Esophagus mucosa (tissue), 1 donor: ENCODE measurements around the gene MSLN. TPM values are rescaled to one million over a fixed set of nuclear protein-coding genes. Genes with fewer than 3 reads are reported as not detected.

Experiments
- ATAC-seq: fragments of 200-7000 bp; cut with Tn5 transposase; one replicate; pipeline ENCODE4 v1.9.1; 2020
- total RNA-seq: library from RNA; stranded (reverse); gene quantifications from one replicate; pipeline ENCODE4 v1.2.4, GENCODE V29; 2023
- donor health status: DM: yes; HTN: yes; CAD: no.

The MSLN gene
- total RNA-seq, 1 donor from 2014 or later = 2.8 TPM

DNA sequence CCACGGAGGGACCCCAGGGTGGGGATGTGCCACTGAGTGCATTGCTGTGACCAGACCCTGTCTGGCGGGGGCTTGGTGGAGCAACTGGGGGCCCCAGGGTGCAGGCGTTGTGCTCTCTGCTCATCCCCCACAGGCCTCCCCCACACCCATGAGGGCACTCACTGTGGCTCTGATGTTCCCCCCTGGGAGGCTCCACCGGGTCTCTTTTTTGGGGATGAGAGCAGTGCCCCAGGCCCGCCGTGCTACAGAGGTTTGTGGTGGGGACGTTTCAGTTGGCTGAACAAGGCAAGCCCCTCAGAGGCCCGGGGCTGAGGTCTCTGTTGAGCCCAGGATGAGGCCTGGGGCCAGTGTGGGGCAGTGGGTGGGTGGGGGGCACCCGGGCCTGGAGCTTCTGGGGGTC lies 36.8 kb upstream of the MSLN start:
- ATAC-seq = no peak

DNA sequence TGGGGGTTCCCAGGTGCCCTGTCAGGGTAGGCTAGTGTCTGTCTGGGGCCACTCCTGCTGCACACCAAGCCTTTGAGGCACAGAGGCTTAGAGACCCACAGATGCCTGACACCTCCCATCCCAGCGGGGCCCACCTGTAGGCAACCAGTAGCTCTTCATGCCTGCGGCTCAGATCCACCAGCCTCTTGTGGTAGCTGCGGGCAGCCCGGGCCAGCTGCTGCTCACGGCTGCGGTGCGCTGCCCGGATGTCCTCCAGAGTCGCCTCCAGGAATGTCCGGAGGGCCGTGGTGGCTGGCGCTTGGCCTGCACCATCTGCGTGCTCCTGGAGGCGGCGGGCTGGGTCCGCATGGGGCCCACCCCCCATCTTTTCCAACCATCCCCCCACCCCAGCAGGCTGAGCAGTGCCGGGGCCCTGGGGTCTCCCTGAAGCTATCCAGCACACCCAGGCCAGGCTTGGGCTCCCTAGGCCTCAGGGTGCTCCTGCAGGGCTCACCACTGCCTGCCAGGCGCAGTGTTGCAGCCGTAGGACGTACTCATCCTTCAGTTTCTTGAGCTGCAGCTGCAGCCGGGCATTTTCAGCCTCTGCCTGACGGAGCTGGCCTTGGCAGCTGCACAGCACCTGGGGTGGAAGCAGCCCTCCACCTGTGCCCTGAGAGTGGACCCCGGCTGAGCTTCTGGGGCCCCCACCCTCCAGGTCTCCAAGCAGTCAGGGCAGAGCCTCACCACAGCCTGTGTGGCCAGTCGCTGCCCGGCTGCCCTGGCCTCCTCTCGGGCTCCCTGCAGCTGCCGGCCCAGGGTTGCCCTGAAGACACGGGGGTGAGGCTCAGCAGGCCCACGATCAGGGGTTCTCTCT lies 36.1 kb upstream of the MSLN start:
- no peak for ATAC-seq

GRCh38 chr16:725041-725376 lies 35.5 kb upstream of the MSLN start:
- ATAC-seq = no peak

- ATAC-seq = no peak
These were observed 34.9 kb upstream of the MSLN start for GRCh38 chr16:725463-726187.

GRCh38 chr16:726188-726437 lies 34.4 kb upstream of the MSLN start:
- no peak for ATAC-seq

DNA sequence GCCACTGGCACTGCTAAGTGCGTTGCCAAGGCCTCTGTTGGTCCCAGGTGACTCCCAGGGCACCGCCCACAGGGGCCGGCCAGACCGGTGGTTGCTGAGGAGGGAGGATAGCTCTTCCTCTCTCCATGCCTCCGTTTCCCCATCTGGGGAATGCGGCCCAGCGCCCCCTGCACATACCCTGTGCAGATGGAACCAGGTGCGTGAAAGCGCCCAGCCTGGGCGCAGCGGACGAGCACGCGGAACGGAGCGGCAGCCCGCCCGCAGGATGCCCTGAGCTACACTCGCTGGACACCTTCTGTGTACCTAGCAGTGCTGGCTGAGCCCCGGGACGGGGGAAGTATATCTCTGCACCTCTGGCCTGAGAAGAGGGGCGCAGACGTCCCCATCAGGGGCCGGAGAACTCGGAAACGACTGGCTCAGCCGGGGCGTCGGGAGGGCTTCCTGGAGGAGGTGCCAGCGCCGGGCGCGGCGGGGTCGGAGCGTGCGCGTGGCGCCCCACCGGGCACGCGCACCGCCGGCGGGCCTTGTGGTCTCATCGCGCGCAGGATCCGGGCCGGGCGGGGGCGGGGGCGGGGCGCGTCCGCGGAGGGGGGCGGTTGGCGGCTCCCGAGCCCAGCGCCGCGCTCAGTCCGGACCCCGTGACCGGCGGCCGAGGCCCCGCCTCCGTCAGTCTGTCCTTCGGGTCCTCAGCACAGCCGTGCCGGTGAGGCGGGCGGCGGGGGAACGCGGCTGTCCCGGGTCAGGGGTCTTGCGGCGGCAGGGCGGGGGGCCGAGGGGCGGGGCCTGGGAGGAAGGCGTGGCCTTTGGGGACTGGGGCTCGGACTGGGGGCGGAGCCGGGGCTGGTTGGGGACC lies 33.9 kb upstream of the MSLN start, which contains the start of the genes CCDC78 and HAGHL:
Gene CCDC78 (minus strand): TSS at position 6 of the 853 bp plus-strand sequence. CDS start 76 bp downstream, outside the sequence.
Gene HAGHL (plus strand): TSS at position 669 of the 853 bp plus-strand sequence. CDS start 404 bp downstream, outside the sequence.
- ATAC-seq = peak; percentile 3

GRCh38 chr16:727291-727977 lies 33.1 kb upstream of the MSLN start:
- ATAC-seq = peak; percentile 10

DNA sequence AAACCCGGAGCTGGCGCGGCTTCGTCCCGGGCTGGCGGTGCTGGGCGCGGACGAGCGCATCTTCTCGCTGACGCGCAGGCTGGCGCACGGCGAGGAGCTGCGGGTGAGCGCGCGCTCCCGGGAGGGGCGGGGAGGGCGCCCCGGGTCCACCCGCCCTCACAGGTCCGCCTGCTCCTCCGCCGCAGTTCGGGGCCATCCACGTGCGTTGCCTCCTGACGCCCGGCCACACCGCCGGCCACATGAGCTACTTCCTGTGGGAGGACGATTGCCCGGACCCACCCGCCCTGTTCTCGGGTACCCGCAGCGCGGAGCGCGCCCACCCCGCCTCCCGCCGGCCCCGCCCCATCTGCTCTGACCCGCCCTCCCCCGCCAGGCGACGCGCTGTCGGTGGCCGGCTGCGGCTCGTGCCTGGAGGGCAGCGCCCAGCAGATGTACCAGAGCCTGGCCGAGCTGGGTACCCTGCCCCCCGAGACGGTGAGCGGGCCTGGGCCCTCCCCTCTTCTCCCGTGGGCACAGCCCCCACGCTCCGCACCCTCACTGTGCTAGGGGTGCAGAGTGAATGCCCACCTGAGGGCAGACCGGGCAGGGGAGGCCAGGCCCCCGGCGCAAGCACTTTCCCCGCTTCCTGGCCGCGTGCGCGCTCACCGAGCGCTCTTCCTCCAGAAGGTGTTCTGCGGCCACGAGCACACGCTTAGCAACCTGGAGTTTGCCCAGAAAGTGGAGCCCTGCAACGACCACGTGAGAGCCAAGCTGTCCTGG lies 32.2 kb upstream of the MSLN start:
- peak; percentile 44 for ATAC-seq

DNA sequence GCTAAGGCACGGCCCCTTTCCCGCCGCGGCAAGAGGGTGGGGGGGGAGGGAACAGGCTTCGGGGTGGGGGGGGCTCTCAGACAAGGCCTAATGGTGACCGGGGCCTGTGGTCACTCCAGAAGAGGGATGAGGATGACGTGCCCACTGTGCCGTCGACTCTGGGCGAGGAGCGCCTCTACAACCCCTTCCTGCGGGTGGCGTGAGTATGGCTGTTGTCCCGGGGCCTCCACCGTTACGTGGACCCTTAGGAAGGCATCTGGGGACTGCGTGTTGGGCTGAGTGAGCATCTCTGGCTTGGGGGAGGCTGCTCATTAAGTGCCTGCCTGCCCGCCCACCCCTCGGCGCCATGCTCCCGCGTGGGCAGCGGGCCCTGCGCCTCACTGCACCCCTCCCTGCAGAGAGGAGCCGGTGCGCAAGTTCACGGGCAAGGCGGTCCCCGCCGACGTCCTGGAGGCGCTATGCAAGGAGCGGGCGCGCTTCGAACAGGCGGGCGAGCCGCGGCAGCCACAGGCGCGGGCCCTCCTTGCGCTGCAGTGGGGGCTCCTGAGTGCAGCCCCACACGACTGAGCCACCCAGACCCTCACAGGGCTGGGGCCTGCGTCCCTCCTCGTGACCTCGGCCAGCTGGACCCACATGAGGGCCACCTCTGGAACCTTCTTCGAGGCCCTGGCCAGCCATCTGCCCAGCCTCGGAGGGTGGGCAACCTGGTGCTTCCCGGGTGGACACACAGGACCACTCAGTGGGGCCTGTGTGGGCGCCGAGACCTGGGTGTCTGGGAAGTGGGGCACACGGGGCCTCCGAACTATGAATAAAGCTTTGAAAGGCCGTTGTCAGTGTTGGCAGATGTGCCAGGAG lies 31.4 kb upstream of the MSLN start:
- ATAC-seq = no peak

GRCh38 chr16:729768-730665 lies 30.5 kb upstream of the MSLN start:
- no peak for ATAC-seq

DNA sequence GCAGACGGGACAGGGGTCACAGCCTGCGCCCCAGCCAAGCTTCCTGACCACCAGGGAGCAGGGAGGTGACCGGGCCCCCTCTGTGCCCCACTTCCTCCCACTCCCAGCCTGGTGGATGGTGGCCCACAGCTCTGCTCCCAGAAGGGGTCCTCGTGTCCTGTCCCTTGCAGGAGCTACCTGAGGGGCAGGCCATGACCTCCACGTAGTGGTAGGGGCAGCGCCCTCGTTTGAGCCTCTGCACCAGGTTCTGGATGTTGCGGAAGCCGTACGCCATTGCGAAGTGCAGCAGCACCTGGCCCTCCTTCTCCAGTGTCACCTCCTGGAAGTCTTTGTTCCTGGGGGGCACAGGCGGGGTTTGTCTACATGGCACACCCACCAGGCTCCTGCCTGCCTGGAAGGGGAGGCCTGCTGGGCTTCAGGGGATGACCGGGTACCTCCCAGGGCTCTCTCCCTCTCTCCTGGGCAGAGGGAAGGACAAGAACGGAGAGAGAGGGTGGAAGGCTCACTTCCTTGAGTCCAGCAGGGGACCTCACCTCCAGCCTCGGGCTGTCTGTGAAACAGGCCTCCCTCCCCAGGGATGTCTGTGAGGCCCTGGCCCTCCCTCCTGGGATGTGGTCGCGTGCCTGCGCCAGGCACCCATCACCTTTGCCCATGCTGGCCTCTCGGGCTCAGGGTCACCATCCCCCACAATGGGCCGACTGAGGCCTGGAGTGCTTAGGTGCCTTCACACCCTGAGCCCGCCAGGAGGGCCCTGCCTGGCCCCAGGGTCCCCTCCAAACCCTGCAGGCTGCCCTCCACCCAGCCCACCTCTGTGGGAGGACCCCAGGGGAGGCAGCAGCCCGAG lies 29.6 kb upstream of the MSLN start:
- no peak for ATAC-seq

DNA sequence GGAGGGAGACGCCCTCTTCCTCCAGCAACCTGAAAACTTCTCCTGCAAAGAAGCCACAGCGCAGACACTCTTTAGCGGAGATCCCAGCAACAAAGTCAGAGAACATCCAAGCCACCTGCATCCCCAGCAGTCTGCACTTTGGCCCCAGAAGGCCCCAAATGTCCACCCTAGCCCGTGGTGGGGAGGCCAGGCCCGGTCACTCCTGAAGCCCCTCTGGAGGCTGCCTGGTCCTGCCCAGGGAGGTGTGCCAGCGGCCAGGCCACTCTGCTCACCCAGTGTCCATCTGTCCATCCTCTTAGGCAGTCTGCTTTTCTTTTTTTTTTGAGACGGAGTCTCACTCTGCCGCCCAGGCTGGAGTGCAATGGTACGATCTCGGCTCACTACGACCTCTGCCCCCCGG lies 28.2 kb upstream of the MSLN start:
- no peak for ATAC-seq

DNA sequence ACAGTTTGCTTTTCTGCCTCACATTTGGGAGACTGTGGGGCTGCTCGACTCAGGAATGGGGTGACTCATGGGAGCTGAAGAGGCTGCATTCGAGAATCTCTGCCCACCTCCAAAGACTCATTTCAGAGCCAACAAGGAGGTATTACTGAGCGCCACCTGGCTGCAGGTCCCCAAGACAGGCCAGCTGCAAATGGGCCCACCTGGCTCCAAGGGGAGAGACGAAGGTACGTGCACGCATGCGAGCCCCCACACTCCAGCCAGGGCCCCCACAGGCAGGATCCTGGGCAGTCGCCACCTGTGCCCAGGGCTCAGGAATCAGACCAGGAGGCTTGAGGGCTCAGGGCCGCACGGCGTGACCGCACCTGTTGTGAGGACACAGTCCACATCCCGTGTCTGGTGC lies 27.6 kb upstream of the MSLN start:
- no peak for ATAC-seq

GRCh38 chr16:733382-734207 lies 26.9 kb upstream of the MSLN start:
- no peak for ATAC-seq

- ATAC-seq = no peak
These were observed 26.1 kb upstream of the MSLN start for GRCh38 chr16:734208-734980.

DNA sequence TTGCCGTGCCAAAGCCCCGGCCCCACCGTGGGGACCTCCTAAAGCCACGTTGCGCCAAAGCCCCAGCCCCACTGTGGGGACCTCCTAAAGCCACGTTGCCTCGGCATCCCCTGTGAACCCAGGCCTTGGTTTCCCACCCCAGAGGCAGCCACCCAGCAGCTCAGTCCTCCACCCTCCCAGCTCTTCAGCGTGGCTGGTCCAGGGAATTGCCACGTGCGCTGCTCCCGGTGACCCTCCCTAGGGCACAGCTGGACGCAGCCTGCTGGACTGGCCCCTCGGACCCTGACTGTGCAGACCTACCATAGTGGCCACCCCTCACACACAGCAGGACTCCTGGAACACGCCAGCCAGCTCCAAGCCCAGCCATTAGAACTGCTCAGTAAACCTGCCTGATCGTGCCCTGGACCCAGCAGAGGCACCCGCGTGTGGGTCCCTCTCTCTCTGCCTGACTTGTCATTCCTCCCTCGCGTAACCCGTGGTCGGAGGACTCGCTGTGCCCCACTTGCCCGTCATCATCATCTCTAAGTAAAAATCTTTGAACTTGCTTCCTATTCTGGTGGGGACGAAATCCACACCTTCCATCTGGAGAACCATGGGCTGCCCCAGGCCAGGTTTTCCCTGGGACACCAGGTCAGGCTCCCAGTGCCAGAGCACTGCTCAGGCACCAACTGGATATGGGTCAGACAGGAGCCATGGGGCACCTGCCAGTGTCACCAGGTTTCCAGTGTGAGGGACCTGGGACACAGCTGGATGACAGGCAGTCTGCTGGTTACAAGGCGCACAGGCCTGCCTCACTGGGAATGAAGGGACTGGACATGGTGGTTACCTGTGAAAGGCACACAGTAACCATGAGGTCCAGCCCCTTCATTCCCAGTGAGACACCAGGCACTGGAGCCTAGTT lies 25.3 kb upstream of the MSLN start:
- ATAC-seq = no peak
